PFSK-1 (cell line): ENCODE results near the gene BCKDK.

Source experiments
- FOXP2 ChIP-seq: optimal IDR thresholded peaks from 2 replicates; pipeline ENCODE3; 2011; ENCODE audit warnings: borderline replicate concordance, control low read depth, inconsistent platforms; ENCODE audit not compliant: insufficient read depth; ENCODE audit errors: extremely low read length, extremely low read depth
- POLR2AphosphoS5 ChIP-seq: IDR thresholded peaks from 2 replicates; pipeline ENCODE4 v1.6.1; 2012; ENCODE audit warnings: low read depth, mild to moderate bottlenecking, control low read depth, low read length, moderate library complexity
- REST ChIP-seq, 2 experiments: IDR thresholded peaks; 2 replicates each; pipeline versions ENCODE4 v1.6.1 to v1.8.0; 2011 to 2012; ENCODE audit warnings: low read depth in 2 of 2, low read length in 2 of 2, control low read depth in 1 of 2, inconsistent platforms in 1 of 2, mild to moderate bottlenecking in 1 of 2, moderate library complexity in 1 of 2; ENCODE audit not compliant: insufficient read depth in 1 of 2
- SIN3A ChIP-seq: IDR thresholded peaks from 2 replicates; pipeline ENCODE4 v1.6.1; 2012; ENCODE audit warnings: mild to moderate bottlenecking, low read length, moderate library complexity, borderline replicate concordance; ENCODE audit not compliant: insufficient read depth
- TAF1 ChIP-seq: IDR thresholded peaks from 2 replicates; pipeline ENCODE4 v1.6.1; 2012; ENCODE audit warnings: low read length, control low read depth, borderline replicate concordance; ENCODE audit not compliant: insufficient read depth

BCKDK gene

GRCh38 chr16:31088459-31089183 is 19.6 kb upstream of the BCKDK start, which contains the start of gene PRSS53:
Gene PRSS53 (minus strand): TSS chr16:31088943. CDS start chr16:31088809, 134 bp downstream.
- TF ChIP-seq SIN3A, result no peak
- TF ChIP-seq POLR2AphosphoS5, result no peak
- no peak for TF ChIP-seq FOXP2
- no peak for TF ChIP-seq TAF1
- no peak for TF ChIP-seq REST (IDR thresholded peaks at IDR 0.05; ENCODE audit: insufficient read depth in 1 of 2, low read depth in 2 of 2, low read length in 2 of 2)

DNA sequence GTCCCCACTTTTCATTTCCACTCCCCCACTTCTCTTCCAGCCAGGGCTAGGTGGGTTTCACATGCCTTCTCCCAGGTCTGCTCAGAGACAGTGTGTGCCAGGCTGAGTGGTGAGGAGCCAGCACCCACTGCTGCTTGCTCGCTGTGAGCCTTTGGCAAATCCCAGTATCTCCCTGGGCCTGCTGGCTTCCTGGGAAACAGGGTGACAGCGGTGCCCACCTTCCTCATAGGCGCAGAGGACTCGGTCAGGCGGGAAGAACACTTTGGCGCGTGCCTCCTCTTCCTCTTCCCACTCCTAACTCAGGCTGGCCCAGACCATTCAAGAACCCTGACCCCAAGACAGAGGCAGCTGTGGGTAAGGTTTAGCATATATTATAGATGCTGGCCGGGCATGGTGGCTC is 19.0 kb upstream of the BCKDK start:
- TF ChIP-seq SIN3A (no peak), FOXP2 (no peak), POLR2AphosphoS5 (no peak), TAF1 (no peak), REST (IDR thresholded peaks at IDR 0.05; ENCODE audit: insufficient read depth in 1 of 2, low read depth in 2 of 2, low read length in 2 of 2) (no peak)

GRCh38 chr16:31090540-31090939 is 17.6 kb upstream of the BCKDK start:
- TF ChIP-seq FOXP2 (no peak), POLR2AphosphoS5 (no peak), TAF1 (no peak)

DNA sequence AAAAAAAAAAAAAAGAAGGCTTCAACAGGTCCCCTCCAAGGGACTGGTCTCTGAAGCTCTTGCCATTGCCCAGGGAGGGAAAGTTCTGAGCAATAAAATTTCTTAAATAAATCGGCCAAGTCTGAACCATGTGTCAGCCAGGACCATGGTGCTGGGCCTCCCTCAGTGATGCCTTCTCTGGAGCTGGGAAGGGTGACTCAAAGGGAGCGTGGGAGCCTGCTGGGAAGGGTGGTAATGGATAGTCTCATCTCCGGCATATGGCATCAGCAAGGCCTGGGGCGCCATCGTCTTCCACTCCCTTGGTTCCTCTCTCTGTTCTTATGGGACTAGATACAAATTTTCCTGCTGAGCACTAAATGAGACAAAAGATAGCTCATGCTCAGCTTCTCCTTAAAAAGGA is 15.9 kb upstream of the BCKDK start:
- no peak for TF ChIP-seq REST (IDR thresholded peaks at IDR 0.05; ENCODE audit: insufficient read depth in 1 of 2, low read depth in 2 of 2, low read length in 2 of 2)
- no peak for TF ChIP-seq POLR2AphosphoS5
- no peak for TF ChIP-seq SIN3A
- TF ChIP-seq TAF1, result no peak
- TF ChIP-seq FOXP2, result no peak

DNA sequence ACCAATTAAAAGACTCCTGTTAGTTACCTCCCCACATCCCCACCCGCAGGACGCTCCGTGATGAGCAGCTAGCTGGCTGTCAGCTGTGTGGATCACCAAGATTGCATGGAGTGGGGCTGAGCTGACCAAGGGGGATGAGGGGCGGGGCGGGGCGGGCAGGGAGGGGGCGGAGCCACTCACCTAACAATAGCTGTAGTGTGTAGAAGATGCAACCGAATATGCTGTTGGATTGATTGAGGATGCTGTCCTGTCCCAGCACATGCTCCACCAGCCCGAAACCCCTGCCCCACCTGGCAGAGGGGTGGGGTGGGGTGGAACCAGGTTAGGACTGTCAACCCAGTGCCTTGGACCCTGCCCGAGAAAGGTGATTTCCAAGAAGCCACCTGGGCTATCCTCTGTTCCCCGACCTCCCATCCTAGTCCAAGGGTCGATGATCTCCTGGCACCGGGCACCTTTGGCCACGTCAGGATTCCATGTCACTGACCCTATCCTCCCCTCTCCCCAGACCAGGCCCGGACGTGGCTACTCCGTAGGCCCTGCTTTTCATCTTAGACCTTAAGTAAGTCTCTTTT is 15.0 kb upstream of the BCKDK start:
- TF ChIP-seq FOXP2, result no peak
- TF ChIP-seq SIN3A, result no peak

DNA sequence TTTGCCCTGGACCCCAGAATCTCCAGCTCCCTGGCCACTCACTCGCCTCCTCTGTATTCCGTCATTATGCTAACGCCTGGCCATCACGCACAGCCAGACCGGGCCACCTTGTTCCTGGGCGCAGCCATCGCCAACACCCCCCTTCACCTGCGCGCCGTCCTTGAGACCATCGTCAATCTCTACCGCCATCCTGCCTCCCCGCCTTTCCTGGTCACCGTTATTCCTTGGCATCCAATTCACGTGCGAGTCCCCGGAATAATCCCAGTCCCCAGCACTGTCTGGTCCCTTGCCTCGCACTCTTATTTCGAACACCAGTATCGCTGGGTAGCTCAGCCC is 14.1 kb upstream of the BCKDK start:
- TF ChIP-seq FOXP2 (no peak), POLR2AphosphoS5 (no peak), SIN3A (no peak), REST (IDR thresholded peaks at IDR 0.05; ENCODE audit: insufficient read depth in 1 of 2, low read depth in 2 of 2, low read length in 2 of 2) (no peak), TAF1 (no peak)
